HEK293 (cell line): ENCODE measurements around the gene HIP1.

Source experiments
- GFI1B ChIP-seq: fragments of 450-650 bp; formaldehyde crosslinking; IDR thresholded peaks from 2 replicates; pipeline ENCODE4 v1.5.1; 2016; ENCODE audit warnings: missing biosample characterization, missing genetic modification characterization
- OSR2 ChIP-seq: fragments of 450-650 bp; formaldehyde crosslinking; IDR thresholded peaks from 2 replicates; pipeline ENCODE4 v1.5.1; 2016; ENCODE audit warnings: missing biosample characterization, missing genetic modification characterization
- SETDB1 ChIP-seq: IDR thresholded peaks from one replicate; pipeline ENCODE4 v1.6.1; 2017; ENCODE audit warnings: mild to moderate bottlenecking, low read length, moderate library complexity, mixed read lengths; ENCODE audit not compliant: insufficient read length
- YY1 ChIP-seq: fragments of 450-650 bp; formaldehyde crosslinking; IDR thresholded peaks from 2 replicates; pipeline ENCODE4 v1.5.1; 2018; ENCODE audit warnings: missing biosample characterization, missing genetic modification characterization
- ZBTB17 ChIP-seq: fragments of 450-650 bp; formaldehyde crosslinking; IDR thresholded peaks from 2 replicates; pipeline ENCODE4 v1.5.1; 2016; ENCODE audit warnings: missing biosample characterization, missing genetic modification characterization
- ZBTB26 ChIP-seq: fragments of 450-650 bp; formaldehyde crosslinking; optimal IDR thresholded peaks from 2 replicates; pipeline ENCODE3; 2016; ENCODE audit warnings: missing biosample characterization, mild to moderate bottlenecking, missing genetic modification characterization
- ZNF184 ChIP-seq: fragments of 450-650 bp; IDR thresholded peaks from 2 replicates; pipeline ENCODE4 v1.5.1; 2018; ENCODE audit warnings: missing biosample characterization, mild to moderate bottlenecking, missing genetic modification characterization
- ZNF354C ChIP-seq: fragments of 450-650 bp; formaldehyde crosslinking; IDR thresholded peaks from 2 replicates; pipeline ENCODE4 v1.5.1; 2016; ENCODE audit warnings: missing biosample characterization, missing genetic modification characterization, low read depth, borderline replicate concordance
- ZNF391 ChIP-seq: fragments of 450-650 bp; formaldehyde crosslinking; IDR thresholded peaks from 2 replicates; pipeline ENCODE4 v1.5.1; 2016; ENCODE audit warnings: low read depth, missing biosample characterization, missing genetic modification characterization, borderline replicate concordance
- ZNF530 ChIP-seq: fragments of 450-650 bp; formaldehyde crosslinking; IDR thresholded peaks from 2 replicates; pipeline ENCODE4 v1.5.1; 2016; ENCODE audit warnings: low read depth, missing biosample characterization, missing genetic modification characterization
- ZNF670 ChIP-seq: fragments of 450-650 bp; formaldehyde crosslinking; IDR thresholded peaks from 2 replicates; pipeline ENCODE4 v1.5.1; 2016; ENCODE audit warnings: missing biosample characterization, missing genetic modification characterization, low read depth
- ZNF830 ChIP-seq: fragments of 450-650 bp; IDR thresholded peaks from 2 replicates; pipeline ENCODE4 v1.5.0; 2018; ENCODE audit warnings: missing biosample characterization, missing genetic modification characterization, low read depth, mild to moderate bottlenecking, moderate library complexity
- TF ChIP-seq, protein P1 (sequence below): fragments of 450-650 bp; formaldehyde crosslinking; IDR thresholded peaks from 2 replicates; pipeline ENCODE4 v1.5.1; 2016; ENCODE audit warnings: missing biosample characterization, missing genetic modification characterization

- TF ChIP-seq, protein P1, sequence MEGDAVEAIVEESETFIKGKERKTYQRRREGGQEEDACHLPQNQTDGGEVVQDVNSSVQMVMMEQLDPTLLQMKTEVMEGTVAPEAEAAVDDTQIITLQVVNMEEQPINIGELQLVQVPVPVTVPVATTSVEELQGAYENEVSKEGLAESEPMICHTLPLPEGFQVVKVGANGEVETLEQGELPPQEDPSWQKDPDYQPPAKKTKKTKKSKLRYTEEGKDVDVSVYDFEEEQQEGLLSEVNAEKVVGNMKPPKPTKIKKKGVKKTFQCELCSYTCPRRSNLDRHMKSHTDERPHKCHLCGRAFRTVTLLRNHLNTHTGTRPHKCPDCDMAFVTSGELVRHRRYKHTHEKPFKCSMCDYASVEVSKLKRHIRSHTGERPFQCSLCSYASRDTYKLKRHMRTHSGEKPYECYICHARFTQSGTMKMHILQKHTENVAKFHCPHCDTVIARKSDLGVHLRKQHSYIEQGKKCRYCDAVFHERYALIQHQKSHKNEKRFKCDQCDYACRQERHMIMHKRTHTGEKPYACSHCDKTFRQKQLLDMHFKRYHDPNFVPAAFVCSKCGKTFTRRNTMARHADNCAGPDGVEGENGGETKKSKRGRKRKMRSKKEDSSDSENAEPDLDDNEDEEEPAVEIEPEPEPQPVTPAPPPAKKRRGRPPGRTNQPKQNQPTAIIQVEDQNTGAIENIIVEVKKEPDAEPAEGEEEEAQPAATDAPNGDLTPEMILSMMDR, result no peak
- TF ChIP-seq GFI1B (tag by site-specific recombination) (no peak), ZBTB17 (no peak), ZNF354C (no peak), ZNF391 (tag by site-specific recombination) (no peak), ZBTB26 (tag by site-specific recombination) (no peak), ZNF530 (no peak), OSR2 (tag by site-specific recombination) (no peak), SETDB1 (no peak), ZNF184 (no peak), YY1 (no peak), ZNF830 (tag by site-specific recombination) (no peak), ZNF670 (tag by site-specific recombination) (no peak)
These were observed 21.6 kb downstream of the HIP1 start for GRCh38 chr7:75716992-75717626.
